GM19238 (cell line): ENCODE measurements around the gene CTIF.

Source experiments
- DNase-seq: peaks from one replicate; pipeline ENCODE4 v3.0.0; 2011; ENCODE audit warnings: low spot score; ENCODE audit not compliant: insufficient read length

Gene CTIF

DNA sequence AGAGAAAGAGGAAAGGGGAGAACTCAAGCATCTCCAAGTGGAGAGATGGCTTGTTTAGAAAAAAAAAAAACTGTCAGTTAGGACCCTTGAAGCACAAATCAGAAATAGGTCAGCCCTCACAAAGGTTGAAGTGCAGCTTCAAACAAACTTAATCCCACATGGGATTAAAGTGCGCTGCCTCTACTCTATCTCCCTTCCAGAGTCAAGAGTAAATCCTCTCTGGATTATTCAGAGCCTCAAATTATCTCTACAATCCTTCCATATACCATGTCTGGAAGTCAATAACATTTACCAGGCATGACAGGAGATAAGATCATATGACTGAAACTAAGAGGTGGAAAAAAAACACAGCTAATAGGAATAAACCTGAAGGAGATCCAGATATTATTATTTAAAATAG is 342.1 kb downstream of the CTIF start:
- DNase-seq, result no peak

DNA sequence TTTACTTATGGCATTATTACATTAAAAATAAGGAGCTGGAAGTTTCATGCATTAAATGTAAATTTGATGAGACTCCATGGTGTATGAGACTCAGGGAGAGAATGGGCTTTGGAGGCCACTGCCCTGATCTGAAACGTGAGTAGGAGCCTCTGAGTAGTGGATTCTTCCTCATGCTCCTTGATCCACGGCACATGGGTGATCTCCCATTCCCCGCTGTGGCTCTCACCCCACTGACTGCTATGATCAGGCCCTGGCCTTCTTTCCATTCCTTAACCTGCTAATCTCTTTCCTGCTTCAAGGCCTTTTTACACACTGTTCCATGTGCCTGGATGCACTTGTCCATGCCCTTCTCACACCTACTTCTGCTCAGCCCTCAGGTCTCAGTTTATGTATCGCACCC is 343.5 kb downstream of the CTIF start:
- DNase-seq, result no peak

DNA sequence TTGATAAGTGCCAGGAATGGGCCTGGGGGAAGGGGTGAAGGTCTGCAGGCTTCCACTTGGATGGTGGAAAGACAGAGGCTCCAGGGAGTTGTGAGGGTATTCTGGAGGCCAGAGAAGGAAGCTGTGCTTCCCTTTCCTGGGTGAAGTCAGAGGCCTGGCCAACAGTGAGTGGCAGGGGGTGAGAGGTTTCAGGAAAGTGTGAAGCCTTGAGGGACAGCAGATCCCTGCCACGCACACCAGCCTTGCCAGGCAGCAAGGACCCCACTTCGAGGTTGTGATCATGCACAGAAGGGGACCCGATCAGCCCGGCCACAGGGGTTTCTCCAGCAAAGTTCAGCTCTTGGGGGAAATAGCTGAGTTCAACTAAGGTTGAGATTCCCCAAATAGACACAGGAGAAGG is 345.5 kb downstream of the CTIF start:
- DNase-seq, result no peak

DNA sequence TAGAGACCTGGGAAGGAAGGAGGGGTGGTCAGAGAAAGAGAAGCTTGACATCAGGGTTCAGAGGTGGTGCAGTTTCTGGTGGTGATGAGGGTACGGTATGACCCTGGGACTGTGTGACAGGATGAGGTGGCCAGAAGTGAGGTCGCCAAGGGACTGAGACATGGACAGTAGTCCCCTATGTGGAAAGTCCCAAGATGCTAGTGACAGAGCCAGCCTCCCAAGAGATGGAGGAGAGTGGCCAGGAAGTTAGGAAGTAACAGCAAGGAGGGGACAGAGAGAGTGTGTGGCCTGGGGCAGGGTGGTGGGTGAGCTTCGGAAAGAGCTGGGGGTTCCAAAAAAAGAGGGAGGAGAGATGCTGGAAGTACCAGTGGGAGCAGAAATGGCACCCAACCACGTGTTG is 345.9 kb downstream of the CTIF start:
- no peak for DNase-seq

DNA sequence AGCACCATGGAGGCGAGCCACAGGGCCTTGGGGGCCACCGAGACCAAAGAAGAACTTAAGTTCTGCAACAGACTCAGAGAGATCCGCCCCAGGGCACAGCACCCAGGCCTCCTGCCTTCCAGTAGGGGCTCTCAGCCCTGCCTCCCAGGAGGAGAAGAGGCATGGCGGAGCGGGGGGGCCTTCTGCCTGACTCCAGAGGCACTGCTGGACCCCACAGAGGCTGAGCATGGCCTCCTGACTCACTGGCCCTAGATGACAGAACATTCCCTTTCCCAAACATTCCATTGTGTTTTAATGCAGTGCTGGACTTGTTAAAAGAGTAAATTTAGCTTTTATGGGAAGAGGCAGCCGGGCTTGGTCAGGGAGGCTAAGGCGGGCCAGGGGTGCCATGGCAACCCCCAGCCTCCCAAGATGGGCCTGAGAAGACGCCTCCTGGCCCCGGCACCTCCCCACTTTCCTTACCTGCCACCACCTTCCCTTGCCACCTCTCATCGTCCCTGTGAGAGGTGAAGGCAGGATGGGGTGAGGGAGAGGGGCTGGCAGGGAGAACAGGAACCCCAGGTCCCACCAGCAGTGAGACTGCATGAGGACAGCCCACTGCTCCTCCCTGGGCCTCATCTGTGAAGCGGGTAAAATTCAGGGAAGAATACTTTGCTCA is 346.6 kb downstream of the CTIF start:
- no peak for DNase-seq

DNA sequence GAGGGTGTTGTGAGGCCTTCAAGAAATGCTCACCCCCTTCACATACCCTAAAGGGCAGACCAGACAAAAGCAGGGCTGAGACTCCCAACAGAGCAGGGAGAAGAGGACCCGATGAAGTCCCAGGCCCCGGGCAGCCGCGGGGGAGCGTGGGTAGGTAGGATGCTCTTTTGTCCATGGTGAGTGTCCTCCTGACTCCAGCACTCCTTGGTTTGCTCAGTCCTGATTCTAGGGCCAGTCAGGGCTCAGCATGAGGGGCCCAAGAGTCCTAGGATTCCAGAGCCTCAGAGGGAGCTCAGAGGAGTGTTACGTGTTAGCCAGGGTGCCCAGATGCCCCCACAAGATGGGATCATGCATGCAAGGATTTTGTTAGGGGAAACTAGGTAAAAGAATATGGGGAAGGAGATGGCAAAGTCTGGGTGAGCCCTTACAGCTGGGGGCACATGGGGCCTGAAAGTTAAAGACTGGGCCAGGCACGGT is 347.1 kb downstream of the CTIF start:
- no peak for DNase-seq

DNA sequence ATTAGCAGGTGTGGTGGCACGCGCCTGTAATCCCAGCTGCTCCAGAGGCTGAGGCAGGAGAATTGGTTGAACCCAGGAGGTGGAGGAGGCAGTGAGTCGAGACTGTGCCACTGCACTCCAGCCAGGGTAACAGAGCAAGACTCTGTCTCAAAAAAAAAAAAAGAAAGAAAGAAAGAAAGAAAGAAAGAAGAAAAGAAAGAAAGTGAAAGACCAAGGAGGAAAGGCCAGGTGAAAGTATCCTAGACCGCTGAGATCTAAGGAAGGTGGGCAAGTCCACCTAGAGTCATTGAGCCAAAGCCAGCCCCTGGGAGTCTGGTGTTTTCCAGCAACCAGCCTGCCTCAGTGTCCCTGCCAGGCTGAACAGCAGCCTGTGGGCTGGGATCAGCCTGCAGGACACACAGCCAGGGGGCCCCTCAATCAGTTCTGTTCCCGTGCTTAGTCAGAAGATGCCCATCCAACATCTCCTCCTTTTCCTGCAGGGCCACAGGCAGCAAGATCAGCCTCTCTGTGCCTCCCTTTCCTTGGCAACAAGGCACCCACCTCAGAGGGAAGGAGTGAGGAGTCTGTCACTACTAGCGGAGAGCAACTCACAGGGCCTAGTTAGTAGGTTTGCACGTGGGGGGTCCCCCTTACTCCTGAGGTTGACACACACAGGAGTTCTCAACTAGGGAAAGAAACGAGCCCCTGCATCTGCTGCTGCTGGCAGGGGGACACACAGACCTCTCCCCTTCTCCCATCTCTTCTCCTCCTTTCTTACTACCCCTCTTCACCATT is 347.9 kb downstream of the CTIF start:
- DNase-seq, result no peak

DNA sequence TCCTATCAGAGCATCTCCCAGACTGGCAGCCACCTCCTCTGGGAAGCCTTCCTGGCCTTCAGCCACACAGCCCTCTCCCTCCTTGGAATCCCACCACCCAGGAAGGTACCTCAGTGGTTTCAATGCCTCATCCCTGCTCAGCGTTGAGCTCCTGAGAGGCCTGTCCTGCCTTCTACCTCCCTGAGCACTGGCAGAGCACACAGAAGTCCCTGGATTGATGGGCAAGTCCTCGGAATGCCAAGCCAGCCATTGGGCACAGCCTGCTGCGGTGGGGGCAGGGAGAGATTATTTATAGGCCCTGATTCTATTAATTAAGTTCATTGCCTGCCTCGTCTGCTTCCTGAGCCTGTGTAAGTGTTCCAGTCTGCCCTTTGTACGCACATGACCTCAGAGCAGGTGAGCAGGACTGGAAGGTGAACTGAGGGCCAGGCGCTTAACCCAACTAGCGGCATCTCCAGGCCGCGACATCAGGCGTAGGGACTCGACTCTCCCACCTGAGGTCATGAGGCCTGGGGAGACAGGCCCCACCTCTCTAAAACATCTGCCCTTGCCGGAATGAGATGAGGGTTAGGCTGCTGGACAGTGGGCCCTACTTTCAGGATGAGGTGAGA is 348.6 kb downstream of the CTIF start:
- no peak for DNase-seq

DNA sequence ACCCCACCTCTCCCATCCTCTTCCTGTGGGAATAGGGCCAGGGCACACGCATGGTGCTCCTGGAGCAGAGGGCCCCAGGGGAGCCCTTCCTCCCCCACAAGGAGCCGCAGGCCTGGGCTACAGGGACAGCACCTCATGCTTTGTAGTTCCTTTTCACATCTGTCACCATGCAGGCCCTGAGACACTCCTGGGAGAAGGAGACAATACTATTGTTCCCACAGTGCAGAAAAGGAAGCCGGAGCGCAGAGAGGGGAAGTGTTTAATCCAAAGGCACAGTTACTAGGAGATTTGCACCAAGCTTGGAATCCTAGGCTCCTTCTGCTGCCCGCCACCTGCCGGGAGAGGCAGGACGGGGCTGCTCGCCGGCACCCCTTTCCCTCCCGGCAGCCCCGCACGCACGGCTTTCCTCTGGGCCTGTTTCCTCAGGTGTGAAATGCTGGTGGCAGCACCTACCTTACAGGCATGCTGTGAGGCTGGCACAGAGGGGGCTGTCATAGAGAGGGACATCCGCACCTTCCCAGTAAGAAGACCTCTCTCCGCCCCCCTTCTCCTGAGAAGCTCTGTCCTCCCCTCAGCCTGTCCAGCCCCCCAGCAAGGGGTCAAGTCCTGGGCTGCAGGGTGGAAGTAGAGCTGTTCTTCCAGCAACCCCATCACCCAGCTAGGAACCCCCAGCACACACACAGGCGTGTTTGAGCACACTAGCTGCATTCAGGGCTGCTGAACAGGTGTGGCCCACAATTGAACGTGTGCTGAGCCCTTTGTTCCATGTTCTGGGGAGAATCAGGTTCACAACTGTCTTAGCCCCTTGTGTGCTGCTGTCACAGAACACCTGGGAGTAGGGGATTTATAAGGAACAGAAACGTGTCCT is 349.3 kb downstream of the CTIF start:
- no peak for DNase-seq

DNA sequence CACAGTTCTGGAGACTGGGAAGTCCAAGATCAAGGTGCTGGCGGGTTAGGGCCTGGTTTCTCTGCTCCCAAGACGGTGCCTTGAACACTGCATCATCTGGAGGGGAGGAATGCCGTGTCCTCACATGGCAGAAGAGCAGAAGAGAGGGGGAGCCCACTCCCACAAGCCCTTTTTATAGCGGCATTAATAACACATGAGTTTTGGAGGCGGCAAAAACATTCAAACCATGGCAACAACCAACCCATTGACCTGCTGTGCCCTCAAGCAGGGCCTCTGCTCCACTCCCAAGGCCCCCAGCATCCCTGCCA is 349.9 kb downstream of the CTIF start:
- no peak for DNase-seq

DNA sequence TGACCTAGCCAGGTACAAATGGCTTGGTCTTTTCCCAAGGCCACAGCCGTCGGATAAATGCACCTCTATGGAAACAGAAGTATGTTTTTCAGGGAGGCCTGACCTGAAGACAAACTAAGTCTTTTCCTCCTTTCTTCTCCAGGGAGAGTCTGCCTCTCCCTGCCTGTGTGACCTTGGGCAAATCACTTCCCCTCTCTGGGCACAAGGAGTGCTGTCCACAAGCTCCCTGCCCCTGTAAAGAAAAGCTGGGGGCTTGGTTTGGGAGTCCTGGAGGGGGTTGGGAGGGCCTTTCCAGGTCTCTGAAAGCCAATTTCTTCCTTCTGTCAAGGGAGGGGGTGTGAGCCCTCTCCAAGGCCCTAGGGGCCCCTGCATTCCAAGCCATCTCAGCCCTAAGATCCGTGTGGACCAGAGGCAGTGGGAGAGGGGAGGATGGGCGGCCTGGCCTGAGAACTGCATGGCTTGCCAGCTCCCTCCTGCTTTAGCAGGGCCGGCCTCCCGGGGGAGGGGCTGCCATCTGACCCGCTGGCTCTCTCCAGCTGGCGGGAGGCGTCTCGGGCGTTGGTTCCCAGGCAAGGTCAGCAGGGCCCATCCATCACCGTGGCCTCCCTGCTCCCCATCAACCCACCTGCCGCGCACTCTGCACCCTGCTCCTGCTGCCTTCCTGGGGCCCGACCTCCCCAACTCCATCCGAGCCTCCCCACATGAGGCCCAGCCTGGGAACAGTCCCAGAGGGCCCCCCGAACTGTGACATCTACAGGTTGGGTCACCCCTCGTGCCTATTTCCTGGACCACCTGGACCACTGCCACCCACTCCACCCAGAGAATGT is 350.5 kb downstream of the CTIF start:
- no peak for DNase-seq

DNA sequence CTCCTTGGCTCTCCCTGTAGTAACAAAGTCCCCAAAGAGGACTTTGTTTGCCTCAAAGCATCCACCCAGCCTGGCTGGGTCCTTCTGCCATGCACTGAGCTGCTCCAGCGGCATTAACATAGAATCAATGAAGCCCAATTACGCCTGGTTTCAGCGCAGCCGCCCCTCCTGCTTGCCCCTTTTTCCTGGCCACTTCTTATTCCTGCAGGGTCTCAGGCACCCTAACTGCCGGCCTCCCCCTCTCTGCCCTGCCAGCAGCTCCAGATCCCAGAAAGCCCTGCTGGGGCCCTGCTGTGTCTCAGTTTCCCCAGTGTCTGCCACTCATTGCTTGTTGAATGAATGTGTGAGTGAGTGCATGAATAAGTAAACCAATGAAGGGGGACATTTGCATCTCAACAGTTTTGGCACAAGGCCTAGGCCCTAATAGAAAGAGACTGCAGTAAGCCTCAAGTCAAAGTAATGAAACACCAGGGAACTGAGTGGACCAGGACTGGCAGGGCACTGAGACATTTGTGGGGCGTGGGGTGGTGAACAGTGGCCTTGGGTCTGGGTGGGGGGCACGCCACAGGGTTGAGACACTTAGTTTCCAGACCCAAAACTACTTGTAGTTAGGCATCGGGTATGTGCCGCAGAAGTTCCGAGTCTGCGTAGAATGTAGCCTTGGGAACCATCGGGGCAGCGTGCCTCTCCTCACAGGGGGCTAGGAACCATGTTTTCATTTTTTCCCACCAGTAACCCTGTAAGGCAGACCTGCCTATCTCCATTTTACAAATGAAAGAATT is 351.3 kb downstream of the CTIF start:
- no peak for DNase-seq

DNA sequence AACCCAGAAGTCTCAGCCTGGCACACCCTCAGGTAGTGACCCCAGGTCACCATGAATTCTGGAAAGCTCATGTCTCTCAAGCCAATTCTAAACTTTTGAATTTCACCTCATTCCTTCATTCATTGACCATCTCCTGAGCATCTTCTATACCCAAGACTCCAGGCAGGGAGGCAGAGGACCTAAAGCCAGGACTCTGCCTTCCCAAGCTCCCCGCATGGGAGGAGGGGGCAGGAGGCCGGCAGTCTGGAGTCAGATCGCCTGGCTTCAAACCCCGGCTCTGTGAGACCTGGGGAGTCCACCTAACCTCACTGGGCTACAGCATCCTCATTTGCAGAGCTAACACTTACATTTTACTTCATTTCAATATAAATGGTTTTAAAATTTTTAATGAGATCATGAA is 352.9 kb downstream of the CTIF start:
- DNase-seq, result no peak

DNA sequence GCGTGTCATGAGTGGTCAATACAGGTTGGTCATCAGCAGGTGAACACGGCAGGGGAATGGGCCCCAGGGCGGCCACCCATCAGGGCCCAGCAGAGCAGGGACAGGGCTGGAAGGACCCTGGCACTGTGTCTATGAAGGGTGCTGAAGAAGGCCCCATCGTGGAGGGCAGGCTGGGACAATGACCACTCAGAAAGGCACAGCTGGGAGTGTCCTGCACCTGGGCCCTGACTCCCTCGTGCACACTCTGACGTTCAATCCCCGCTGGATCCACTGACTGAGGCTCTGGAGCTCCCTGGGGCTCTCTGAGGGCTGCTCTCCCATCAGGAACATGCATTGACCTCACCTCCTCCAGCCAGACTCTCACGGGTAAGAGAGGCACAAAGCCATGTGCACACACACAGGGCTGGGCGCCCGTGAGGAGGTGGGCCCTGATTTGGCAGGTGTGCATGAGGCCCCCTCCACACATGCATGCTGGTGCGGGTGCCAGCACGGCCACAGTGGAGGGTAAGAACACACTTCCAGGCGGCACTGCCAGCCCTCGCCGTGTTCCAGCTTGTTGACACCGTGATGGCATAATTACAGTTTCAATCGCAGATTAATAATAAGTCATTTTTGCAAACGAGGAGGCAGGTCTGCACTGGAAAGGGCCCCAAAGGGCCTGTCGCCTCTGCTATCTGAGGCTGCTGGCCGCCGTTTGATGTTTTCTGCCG is 353.5 kb downstream of the CTIF start:
- DNase-seq, result no peak

DNA sequence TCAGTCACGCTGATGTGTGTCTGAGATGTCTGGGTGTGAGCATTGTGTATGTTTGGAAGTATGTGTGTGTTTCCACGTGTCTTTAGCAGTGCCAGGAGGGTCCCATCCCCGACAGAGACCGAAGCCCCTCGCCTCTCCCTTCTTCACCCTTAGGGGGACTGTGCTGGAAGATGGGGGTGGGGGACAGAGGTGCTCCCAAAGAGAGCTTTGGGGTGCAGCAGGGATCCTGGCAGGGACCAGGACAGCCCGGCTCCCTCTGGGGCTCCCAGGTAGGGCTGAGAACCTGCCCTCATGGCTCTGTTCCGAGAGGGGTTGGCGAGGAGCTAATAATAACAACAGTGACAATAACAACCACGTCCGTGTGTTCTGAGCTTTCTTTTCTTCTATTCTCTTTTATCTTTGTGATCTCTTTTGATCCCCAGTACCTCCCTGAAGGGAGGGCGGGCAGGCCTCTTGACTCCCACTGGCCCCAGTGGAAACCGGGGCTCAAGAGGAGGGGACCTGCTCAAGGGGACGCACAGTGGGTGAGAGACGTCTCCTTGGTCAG is 354.3 kb downstream of the CTIF start:
- no peak for DNase-seq

DNA sequence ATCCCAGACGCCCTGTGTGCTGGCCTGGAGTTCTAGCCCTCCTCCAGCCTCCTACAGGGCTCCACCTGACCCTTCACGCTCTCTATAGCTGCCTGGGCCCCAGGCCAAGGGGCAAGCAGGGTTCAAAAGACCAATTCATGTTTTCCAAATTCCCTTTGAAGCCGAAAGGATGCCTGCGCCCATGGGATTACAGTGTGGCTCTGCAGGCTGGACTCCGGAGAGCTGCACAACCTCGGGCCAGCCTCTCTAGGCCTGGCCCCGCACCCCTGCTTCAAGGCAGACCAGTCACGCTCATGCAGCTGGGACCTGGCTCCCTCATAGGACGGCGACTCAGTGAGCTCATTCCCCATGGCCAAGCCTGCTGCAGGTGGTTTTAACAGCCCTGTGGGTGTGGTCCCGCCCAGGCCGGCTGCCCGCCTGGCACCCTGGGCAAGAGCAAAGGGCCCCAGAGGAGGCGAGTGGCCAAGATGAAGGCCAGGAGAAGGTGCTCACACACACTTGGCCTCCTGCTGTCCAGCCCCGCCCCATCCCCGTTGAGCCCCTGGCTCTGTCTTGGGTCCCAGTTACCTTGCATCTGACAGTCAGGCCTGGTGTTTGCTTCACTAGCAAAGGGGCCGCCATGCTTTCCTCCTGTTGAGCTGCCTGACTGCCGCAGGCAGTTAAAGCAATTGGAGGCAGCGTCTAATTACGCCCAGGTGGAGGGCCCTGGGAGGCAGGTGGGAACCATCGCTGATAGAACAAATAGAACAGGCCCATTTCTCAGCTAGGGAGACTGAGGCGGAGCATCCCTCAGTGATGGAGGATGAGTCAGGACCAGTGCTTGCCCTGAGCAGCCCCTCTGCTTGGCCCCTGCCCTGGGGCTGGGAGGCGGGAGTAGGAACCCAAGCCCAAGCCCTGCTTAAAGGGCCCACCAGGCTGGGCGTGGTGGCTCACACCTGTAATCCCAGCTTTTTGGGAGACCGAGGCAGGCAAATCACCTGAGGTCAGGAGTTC is 355.1 kb downstream of the CTIF start:
- DNase-seq, result no peak

DNA sequence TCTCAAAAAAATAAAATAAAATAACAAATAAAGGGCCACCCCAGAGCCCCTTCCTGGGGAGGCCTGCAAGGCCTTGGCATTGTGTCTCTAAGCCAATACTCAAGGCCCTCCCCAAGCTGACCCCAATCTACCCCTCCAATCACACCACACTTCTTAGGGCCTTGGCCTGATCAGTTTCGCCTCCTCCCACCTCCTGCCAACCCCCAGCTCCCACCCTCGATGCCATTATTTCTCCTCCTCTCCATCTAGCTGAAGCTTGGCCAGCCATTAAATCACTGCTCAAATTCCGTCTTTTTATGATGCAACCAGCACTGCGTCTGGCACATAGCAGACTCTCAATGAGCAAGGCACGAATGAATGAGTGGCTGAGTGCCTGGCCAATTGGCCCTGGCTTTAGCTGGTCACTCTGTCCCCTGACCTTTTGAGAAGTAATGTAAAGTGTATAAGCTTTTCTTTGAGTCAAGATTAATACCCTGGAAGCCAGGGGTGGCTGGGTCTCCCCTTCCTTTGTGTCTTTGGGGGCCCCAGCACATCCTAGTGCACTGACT is 356.0 kb downstream of the CTIF start:
- no peak for DNase-seq
